ENCODE measurements around the gene ALG5.

DNA sequence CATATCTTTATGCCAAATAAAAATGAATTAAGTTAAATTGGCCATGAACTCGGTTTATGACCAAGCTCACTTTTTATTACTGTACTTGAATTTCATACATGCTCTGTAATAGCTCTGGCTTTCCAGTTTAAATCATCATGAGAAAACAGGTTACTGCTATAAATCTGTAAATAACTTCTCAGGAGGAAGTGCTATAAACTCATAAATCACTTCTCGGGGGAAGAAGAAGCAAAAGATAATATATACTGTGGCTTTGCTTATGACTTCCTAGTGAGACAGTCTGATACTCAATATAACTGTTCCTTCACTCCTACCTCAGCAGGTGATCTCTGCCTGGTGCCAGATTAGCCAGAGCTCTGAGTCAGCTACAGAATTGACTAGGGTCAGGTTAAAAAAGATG, 47.9 kb upstream of the ALG5 start:
- TF ChIP-seq ZNF274 (IDR thresholded peaks at IDR 0.05; ENCODE audit: low read depth, low read length) (no peak), YY1 (IDR thresholded peaks at IDR 0.05; ENCODE audit: insufficient read depth, insufficient read length) (no peak)
